NCI-H345 treated with DMSO at 0.1 percent for 48 hours (cell line): ENCODE measurements around the gene RIMBP2.

Experiments used
- DNase-seq: peaks from one replicate; lab custom pipeline; 2025; ENCODE audit not compliant: unreplicated experiment; lab: John Stamatoyannopoulos, UW

RIMBP2 gene

DNA sequence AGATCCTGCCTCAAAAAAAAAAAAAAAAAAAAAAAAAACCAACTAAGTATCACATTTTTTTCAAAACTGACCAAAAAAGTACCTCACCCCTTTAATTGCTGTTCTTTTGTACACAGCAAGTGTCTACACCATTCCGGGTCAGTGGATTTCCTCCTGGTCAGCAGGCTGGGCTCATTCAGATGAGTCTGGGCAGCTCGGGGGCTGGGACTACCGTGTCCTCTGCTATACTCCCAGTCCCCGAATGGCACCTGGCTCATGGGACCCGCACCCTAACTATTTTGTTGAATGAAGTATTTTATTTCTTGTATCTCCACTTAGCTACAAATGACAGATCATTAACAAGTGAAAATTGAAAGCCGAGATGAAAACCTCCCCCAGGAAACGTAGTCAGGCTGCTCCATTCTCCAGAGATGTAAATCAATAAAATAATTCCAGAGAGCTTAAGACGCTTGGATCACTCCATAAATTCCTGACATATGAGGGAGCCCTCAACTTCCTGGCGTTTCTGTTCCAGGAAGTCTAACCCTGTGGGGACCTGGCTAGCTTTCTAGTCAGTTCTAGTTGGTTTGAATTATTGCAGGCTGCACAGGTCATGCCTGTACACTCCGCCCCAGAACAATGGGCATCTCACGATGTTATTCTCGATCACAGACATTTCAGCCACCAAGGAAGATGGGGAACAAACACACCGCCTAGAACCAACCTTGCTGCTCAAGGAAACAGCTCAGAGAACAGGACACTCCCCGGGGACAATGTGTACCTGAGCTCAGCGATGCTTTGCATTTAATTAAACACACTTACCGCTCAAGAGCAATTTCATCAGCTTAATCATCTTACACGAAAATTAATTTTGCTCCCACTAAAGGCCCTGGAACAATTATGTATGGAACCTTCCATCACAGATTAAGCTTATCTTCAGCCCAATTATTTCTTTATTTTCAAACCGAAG, 76.3 kb downstream of the RIMBP2 start:
- DNase-seq, result no peak

DNA sequence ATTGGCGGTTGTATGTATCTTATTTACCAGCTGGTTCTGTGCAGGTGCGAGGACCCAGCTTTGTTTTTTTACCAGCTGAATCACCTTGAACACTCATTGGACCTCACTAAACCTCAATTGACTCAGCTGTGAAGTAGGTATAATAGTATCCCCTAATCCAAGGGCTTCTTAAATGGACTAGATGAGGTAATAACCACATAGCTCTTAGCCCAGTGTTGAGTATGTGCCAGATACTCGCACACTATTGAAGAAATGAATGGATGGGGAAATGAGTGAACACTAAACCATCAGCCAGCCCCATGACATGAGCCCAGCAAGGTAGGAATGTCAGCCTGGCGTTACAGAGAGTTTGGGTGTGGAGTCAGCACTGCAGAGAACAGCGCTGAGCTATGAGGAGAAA, 79.7 kb downstream of the RIMBP2 start:
- DNase-seq, result no peak

DNA sequence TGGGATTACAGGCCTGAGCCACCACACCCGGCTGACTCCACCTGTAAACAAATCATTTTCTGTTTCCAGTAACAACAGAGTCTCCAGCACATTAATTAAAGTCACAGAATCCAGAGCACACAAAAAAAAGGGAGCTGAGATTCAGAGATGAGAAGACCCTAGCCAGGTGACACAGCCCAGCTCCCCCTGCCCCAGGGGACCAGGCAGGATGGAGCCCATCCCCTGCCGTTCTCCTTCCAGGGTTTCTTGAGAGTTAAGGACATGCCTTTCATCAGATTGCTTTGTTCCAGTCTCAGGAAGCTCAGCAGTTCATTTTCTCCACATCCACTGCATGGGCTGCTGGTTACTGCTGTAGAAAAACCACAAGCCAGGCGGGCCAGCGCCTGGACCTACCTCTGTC, 81.2 kb downstream of the RIMBP2 start:
- DNase-seq, result peak; percentile 5

DNA sequence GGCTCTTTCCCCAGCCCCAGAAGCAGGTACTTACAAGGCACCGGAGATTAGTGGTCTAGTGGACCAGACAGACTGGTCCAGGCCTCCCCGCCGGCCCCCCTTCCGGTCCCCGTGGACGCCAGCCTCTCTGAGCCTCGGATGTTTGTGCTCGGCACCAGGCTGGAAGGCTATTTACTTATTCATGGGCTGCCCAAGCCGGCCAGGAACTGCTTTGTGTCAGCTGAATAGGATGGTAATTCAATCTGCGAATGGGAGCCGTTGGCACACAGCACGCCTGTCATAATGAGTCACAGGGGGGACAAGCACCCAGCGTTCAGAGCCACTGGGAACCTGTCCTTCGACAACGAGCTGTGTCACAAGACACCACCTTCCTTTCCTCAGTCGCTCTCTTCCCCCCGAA, 82.3 kb downstream of the RIMBP2 start:
- peak; percentile 88 for DNase-seq

DNA sequence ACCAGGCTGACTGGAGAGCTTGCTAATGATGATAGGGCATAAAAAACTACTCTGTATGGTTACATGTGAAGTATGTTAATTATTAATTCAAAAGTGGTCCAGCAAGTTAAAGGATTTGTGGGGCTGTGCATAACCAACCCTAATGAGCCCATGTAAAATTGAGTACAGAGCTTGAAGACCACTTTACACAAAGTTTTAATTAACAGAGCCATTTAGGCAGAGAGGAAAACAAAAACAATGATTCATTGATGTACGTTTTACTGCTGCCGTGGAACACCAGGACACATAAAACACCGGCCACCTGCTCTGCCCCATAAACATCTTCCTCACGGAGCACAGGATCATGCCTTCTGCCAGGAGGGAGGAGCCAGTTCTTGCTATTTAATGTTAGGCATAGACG, 83.5 kb downstream of the RIMBP2 start:
- DNase-seq, result peak; percentile 50

DNA sequence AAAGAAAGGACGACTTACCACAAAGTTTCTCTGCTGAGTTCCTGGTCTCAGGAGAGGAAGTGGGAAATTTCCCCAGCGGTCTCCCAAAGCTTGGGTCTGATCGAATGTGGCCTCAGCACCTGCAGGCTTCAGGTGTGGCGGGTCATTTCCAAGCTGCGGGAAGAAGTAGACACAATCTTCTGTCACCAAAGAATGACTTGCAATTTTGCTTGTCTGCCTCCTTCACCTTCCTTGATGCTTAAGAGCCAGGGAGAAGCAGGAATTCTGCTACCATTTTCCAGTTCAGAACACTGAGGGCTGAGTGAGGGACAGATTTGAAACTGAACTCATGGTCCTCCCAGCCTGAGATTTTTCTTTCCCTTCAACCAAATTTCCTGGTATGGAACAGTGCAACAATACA, 87.8 kb downstream of the RIMBP2 start:
- no peak for DNase-seq

DNA sequence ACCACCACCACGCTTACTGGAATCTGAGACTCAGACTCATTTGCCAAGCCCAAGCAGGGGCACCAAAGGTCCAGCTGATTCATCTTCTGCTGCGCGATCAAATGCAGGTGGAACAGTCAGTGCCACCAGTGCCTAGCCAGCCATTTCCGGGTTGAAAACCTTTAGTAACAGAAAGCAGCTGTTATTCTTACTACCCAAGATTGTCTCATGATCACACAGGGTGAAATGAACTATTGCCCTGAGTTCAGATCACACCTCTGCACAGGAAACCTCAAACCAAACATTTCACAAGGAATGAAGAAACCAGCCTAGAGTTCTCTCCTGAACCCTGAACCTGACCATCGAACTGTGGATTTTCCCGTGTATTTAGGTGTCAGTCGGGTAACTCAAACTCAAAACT, 88.9 kb downstream of the RIMBP2 start:
- no peak for DNase-seq

DNA sequence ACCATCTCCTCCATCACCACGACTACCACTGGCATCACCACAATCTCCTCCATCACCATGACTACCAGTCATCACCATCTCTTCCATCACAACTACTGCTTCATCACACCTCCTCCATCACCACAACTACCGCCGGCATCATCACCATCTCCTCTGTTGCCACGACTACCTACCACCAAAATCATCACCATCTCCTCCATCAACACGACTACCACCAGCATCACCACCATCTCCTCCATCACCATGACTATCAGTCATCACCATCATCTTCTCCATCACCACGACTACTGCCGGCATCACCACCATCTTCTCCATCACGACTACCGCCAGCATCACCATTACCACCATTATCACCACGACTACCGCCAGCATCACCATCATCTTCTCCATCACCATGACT, 89.5 kb downstream of the RIMBP2 start:
- DNase-seq, result no peak

DNA sequence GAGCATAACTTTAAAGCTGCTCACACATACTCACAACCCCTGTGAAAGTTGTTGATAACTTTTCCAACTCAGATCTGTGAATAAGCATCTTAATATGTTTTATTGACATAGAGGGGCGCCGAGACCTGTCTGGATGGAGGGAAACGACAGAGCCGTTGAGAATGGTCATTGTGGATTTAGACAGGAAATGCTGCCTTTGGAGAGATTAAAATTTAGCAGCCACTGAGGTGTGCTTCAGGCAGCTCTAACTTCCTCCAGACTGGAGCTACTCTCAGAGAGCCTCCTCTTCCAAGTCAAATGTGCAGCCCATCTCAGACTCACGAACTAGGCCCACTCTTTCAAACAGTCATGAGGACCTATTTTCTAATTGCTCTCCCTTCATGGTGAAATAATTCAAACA, 90.9 kb downstream of the RIMBP2 start:
- no peak for DNase-seq

DNA sequence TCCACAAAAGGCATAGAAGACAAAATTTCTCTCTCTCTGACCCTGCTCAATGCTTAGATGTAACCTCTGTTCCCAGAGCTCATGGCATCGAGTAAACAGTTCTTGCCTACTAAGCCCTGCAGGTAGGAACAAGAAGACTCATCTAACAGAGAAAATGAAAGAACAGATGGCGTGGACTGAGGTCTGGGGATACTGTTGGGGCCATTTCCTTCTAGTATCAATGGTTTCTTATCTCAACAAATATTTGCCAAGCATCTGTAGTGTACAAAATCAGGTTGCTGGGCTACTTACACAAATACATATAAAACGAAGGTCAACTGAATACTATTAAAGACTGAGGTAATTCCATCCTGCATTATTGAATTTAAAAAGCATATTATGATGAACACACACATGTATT, 93.3 kb downstream of the RIMBP2 start:
- DNase-seq, result no peak

DNA sequence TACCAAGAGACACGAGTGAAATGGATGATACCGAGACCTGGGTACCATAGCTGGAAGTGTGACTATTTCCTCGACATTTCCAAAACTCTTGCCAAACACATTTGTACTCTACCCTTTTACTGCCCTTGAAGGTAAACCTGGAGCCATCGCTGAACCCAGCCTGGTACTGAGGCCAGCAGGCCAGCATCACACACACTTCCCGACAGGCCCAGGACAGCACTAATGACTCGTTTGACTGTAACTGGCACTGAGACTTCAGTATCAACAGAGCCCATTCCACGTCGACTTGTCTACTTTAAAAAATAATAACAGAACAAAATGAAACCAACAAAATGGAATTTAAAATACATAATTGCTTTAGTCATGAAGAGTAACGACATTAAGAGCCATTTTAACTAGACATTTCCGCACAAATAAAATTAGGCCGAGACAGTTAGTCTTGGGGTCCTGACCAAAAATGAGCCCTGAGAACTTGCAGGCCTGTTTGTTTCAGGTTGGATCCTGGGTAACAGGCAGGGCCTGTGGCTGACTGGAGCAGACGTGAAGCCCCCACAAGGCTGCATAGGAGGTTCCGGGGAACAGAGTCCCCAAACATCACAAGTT, 94.3 kb downstream of the RIMBP2 start:
- no peak for DNase-seq

DNA sequence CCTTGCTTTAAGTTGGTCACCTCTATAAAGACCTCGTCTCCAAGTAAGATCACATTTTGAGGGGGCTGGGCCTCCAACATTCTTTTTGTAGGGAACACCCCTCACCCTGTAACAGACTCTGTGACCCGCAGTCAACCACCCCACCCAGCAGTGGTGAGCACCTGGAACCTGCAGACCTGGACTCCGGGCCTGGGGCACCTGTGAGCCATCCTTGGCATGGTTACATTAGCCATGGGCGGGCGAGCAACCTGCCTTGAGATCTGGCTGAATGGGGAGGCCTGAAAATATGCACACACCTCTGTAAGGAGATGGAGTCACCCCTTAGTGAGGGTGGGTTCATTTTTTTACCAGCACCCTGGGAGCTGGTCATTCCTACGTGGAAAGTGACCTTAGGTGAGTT, 95.3 kb downstream of the RIMBP2 start:
- no peak for DNase-seq

DNA sequence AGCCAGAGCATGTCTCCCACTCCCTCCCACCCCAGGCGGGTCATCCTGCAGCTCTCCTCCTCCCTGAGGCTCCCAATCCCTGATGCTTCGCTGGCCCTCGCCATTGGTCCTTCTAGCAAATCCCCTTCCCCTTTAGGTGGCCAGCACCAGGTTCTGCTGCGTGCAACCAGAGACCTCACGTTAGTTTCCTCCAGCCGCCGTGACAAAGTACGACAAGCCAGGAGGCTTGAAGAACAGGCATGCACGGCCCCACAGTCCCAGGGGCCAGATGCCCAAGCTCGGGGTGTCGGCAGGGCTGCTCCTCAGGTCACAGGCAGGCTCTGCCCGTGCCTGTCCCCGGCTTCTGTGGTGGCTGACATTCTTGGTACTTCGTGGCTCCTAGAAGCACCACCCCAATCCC, 95.8 kb downstream of the RIMBP2 start:
- no peak for DNase-seq

DNA sequence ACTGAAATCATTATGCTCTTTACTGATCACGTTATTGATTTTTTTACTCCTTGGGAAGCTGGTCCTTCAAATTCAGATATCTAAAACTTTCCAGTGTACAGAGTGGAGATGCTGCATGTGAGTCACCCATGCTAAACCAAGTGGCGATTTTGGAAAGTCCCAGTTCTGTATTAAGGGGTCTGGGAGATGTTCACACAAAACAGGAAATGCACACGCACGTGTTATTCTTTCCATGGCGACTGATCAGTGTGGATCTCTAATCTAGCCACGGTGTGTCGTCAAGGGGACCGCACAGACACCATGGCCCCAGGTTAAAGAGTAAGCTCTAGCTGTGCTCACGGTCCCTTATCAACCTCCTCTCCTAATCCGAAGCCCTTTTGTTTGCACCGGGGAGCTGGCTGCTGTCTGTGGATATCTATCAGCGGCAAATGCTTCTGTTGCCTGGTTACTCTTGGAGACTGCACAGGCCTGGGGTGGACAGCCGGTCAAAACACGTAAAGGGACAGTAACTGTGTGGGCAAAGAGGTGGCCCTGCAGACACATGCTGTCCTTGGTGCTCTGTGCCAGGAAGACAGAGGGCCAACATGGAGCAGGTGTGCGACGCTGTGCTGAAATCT, 96.6 kb downstream of the RIMBP2 start:
- no peak for DNase-seq

DNA sequence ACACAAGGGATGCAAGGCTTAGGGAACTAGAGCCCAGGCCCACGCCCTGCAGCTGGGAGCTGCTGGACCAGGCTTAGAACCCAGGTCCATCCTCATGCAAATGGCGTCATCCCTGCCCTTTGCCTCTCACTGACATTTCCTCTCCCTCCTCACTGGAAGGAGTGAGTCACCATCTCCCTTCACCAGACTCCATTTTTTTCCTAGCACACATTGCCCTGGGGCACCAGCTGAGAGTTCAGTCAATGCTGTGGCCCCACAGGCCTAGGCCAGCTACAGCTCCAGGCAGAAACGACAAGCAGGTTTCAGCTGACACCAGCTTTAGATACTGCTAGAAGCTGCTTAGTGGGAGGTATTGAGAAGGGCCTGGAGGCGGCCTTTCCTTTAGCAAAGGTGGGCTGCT, 98.9 kb downstream of the RIMBP2 start:
- DNase-seq, result no peak

DNA sequence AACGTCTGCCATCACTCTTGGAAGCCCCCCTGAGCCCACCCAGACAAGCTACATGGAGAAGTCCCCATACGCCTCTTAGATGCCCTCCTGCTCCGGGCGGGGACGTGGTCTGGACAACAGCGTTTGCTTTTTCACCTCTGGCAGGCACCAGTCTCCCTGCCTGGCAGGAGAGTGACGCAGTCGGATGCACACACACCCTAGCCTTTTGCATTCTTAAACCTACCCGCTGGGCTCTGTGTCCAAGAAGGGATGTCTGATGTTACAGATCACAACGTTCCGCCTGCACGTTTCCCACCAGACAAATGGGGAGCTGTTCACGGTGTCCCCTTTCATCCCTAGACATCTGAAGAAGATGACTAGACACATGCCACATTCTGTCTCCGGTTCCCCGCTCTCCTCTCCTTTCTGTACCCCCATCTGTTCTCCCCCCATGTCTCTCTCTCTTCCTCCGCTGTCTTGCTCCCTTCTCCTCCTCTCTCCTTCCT, 100.2 kb downstream of the RIMBP2 start:
- DNase-seq, result no peak

DNA sequence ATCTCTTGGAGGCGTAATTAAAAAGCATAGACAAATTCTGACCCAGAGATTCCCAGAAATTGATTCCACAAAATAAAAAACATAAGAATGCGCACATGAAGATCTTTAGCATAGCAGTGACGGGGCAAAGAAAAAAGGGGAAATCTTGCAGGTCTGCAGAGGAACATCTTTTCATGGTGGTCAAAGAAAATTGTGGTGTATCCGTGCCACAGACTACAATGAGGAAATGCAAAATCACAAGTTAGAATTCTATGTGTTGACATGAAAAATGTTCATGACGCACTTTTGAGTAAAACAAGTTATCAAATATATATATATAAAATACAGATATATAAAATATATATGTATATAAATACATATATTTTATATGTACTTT, 101.6 kb downstream of the RIMBP2 start:
- no peak for DNase-seq

DNA sequence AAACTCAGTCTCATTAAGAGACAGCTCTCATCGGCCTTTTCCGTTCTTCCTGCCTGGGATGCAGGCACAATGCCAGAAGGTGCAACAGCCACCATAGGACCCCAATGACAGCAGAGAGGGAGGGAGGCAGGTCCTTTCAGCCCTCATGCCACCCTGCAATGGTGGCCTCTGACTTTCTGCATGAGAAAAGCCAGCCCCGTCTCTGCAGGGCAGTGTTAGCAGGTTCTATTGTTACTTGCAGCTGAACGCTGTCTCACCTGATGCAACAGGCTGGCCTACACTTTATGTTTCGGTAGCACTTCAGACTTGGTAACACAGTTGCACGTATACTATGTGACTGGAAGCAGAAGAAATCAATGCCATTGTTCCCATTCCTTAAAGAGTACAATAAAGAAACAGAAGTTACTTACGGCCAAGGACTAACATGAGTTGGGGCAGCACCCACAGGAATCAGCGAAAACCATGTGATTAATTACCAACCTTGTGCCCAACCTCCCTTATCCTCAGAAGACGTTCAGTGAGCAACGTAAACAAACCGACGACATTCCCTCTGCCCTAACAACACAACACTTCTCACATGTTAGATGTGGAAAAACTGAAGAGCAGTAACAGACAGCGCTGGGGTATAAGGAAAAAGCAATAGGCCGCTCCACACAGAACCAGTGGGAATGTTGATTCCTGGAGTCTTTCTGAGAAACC, 102.1 kb downstream of the RIMBP2 start:
- DNase-seq, result no peak

DNA sequence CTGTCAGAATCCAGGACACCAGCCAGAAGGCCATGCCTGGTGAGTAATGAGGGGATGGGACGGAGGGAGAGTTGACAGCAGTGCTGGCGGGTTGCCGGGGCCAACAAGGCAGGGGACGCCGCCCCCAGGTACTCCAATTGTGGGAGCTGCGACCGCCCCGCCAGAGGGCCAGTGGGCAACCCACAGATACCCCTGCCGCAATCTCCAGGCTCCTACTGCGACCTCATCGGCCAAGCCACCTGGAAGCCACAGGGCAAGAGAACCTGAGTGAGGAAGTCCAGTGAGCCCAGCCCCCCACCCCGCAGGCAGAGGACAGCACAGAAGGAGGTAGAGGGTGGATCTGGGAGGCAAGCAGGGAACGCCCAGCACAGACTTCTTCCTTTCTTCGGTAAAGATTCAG, 103.0 kb downstream of the RIMBP2 start:
- no peak for DNase-seq

DNA sequence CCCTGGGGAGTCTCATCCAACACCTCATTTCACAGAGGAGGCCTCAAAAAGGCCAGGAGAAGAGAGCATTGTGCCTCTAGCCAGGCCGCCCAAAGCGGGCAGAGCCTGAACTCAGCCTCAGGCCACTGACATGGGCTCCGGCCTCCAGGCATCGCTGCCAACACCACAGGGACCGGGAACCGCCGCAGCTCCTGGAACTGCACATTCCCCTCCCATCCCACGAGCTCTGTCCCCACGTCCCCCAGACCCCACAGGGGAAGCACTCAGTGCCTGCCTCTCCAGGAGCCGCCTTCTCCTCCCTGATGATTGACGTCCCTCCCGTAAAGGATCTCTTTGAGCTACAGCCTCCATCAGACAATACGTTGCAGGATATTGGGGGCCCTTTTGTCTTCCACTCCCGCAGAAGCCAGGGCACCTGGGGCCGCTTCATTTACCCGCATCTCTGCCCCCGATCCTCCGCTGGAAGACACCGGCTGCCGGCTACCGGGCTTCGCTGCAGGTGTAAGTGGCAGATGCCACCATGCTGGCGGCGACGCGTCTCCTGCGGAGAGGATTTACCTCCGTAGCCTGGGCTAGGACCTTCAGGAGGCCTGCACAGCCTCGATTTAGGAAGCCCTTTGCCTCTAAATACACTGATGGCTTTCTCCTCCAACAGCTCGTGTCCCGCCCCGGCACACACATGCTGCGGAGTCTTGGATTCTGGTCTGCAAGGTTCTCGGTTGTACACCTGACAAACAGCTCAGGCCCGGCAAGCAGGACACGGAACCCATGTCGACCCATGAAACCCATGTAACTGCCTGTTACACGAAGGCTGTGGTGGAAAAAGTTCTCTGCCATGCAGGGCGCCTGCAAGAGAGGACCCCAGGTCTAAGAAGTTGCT, 104.8 kb downstream of the RIMBP2 start:
- DNase-seq, result no peak

DNA sequence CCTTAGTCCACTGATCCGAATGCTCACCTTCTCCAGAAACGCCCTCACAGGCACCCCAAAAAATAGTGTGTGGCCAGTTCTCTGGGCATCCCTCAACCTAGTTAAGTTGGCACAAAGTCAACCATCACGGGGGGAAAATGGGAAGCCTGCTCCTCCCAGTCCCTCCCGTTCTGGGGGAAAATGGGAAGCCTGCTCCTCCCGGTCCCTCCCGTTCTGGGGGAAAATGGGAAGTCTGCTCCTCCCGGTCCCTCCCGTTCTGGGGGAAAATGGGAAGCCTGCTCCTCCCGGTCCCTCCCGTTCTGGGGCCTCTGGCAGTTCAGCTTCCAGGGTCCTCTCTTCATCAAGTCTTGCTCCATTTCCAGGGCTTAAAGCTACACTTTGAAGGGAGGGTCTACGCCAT, 106.1 kb downstream of the RIMBP2 start:
- no peak for DNase-seq
